Thyroid gland (tissue), 4 donors: Measurements from ENCODE around the gene KIAA0232. TPM values are rescaled to one million over a fixed set of nuclear protein-coding genes. Genes with fewer than 3 reads are reported as not detected.

ENCODE experiments used
- DNase-seq, 2 donors: peaks; one replicate each; pipeline ENCODE4 v3.0.0-alpha.2; 2019
- H3K27ac ChIP-seq, 3 donors: fragments of 200-600 bp; sonication (generic); 1 replicate in 2 of 3; 2 replicates in 1 of 3; pipeline ENCODE4 v1.5.1; 2016 to 2019; ENCODE audit warnings: mild to moderate bottlenecking in 1 of 3, moderate library complexity in 1 of 3
- H3K27me3 ChIP-seq: fragments of 200-600 bp; sonication (generic); one replicate; pipeline ENCODE4 v1.5.1; 2019
- H3K36me3 ChIP-seq, 2 donors: fragments of 200-600 bp; sonication (generic); one replicate each; pipeline ENCODE4 v1.5.1; 2016 to 2019
- H3K4me1 ChIP-seq, 2 donors: fragments of 200-600 bp; sonication (generic); one replicate each; pipeline ENCODE4 v1.5.1; 2017 to 2019
- H3K4me3 ChIP-seq, 3 donors: fragments of 200-600 bp; sonication (generic); replicated peaks in 1 of 3; 1 replicate in 2 of 3; 2 replicates in 1 of 3; pipeline ENCODE4 v1.5.1; 2016; ENCODE audit warnings: mild to moderate bottlenecking in 1 of 3
- H3K9me3 ChIP-seq: fragments of 200-600 bp; sonication (generic); one replicate; pipeline ENCODE4 v1.5.1; 2017
- CTCF ChIP-seq, 6 experiments: fragments of 200-600 bp in 3 of 6; fragments of 450-650 bp in 3 of 6; sonication (generic) in 3 of 6; IDR thresholded peaks; one replicate each; pipeline ENCODE4 v1.5.1; 2016 to 2019; ENCODE audit warnings: antibody characterized with exemption in 6 of 6, mild to moderate bottlenecking in 2 of 6, inconsistent platforms in 1 of 6, moderate library complexity in 1 of 6
- POLR2A ChIP-seq, 2 donors: fragments of 450-650 bp; IDR thresholded peaks; one replicate each; pipeline ENCODE4 v1.6.1; 2017; ENCODE audit warnings: antibody characterized with exemption in 2 of 2, mild to moderate bottlenecking in 2 of 2, moderate library complexity in 1 of 2
- WGBS, 2 donors: methylation state at CpG; one replicate each; pipeline ENCODE4 v1.1.5; 2017; 5-methylcytosine and 5-hydroxymethylcytosine counted together
- intact Hi-C: fragments of 100-400 bp; cut with DNase I; formaldehyde crosslinking; loops from one replicate; pipeline ENCODE4 v1.15.1; 2023
- total RNA-seq, 4 donors: library from RNA; depleted of rRNA; stranded (reverse); fragments of >200 nt; gene quantifications; one replicate each; pipeline ENCODE4 v1.2.3, GENCODE V29; 2016

KIAA0232 gene
- total RNA-seq, 4 donors from 2014 or later: 37.1 to 73.2 (median 50.6) TPM

GRCh38 chr4:6776920-6777635, 5.4 kb upstream of the KIAA0232 start:
- Histone ChIP-seq H3K9me3 (no peaks in the 10 kb centered on the region), H3K27ac (no peak overlapping the region), H3K4me3 (no peak overlapping the region), H3K4me1 (peaks cover 17 to 25% of the 10 kb centered on the region in 2 donors), H3K27me3 (no peaks in the 10 kb centered on the region), H3K36me3 (no peaks in the 10 kb centered on the region)
- TF ChIP-seq POLR2A (IDR thresholded peaks at IDR 0.05): no peak
- no peak for TF ChIP-seq CTCF (IDR thresholded peaks at IDR 0.05)
- 77 to 81% methylated on average over 12 of the region's 12 CpGs for WGBS, 2 donors
- intact Hi-C loops: no loop called here
- DNase-seq: no peak

- Histone ChIP-seq H3K4me3 (no peak overlapping the region), H3K9me3 (no peaks in the 10 kb centered on the region), H3K36me3 (no peaks in the 10 kb centered on the region), H3K4me1 (peaks cover 12 to 18% of the 10 kb centered on the region in 2 donors), H3K27me3 (no peaks in the 10 kb centered on the region), H3K27ac (no peak overlapping the region)
- DNase-seq: no peak
- intact Hi-C loops: no loop called here
- WGBS, 2 donors: 78 to 80% methylated on average over 15 of the region's 15 CpGs
- TF ChIP-seq CTCF (IDR thresholded peaks at IDR 0.05) (no peak), POLR2A (IDR thresholded peaks at IDR 0.05) (no peak)
Observed at GRCh38 chr4:6777636-6778281, 4.8 kb upstream of the KIAA0232 start.

- no peaks in the 10 kb centered on the region for H3K27me3 ChIP-seq
- 90 to 91% methylated on average over 5 of the region's 5 CpGs for WGBS, 2 donors
- DNase-seq: no peak
- TF ChIP-seq POLR2A (IDR thresholded peaks at IDR 0.05): no peak
- TF ChIP-seq CTCF (IDR thresholded peaks at IDR 0.05): no peak
- intact Hi-C loops: no loop called here
- H3K27ac ChIP-seq: no peak overlapping the region
- peaks cover 6 to 12% of the 10 kb centered on the region in 2 donors for H3K4me1 ChIP-seq
- no peak overlapping the region for H3K4me3 ChIP-seq
- no peaks in the 10 kb centered on the region for H3K36me3 ChIP-seq
- H3K9me3 ChIP-seq: no peaks in the 10 kb centered on the region
Observed at GRCh38 chr4:6778435-6778834, 4.1 kb upstream of the KIAA0232 start.

- WGBS, 2 donors: 69 to 74% methylated on average over 17 of the region's 17 CpGs
Observed at GRCh38 chr4:6779667-6780565, 2.6 kb upstream of the KIAA0232 start.

More at GRCh38 chr4:6779667-6780565, 2.6 kb upstream of the KIAA0232 start:
- intact Hi-C loops: loop anchor here (5.0 kb wide), 1 partner anchor 63 kb away; the partner anchor contains the start of gene BLOC1S4
- no peaks in the 10 kb centered on the region for H3K36me3 ChIP-seq
- no peaks in the 10 kb centered on the region for H3K9me3 ChIP-seq
- no peak overlapping the region for H3K27ac ChIP-seq
- H3K4me1 ChIP-seq: peaks cover 12 to 16% of the 10 kb centered on the region in 2 donors
- no peak overlapping the region for H3K4me3 ChIP-seq
- no peak for DNase-seq
- no peaks in the 10 kb centered on the region for H3K27me3 ChIP-seq
- no peak for TF ChIP-seq CTCF (IDR thresholded peaks at IDR 0.05)
- no peak for TF ChIP-seq POLR2A (IDR thresholded peaks at IDR 0.05)
